Uterus (tissue), 4 donors: ENCODE results near the gene CHTOP. TPM values are rescaled to one million over a fixed set of nuclear protein-coding genes. Genes with fewer than 3 reads are reported as not detected.

Experiments
- DNase-seq, 2 donors: peaks; one replicate each; pipeline ENCODE4 v3.0.0-alpha.2; 2019 to 2020
- H3K27ac ChIP-seq, 2 donors: fragments of 200-600 bp; sonication (generic); 1 replicate in 1 of 2; 2 replicates in 1 of 2; pipeline ENCODE4 v1.5.1; 2016 to 2018
- H3K27me3 ChIP-seq, 2 donors: fragments of 200-600 bp; sonication (generic); one replicate each; pipeline ENCODE4 v1.5.1; 2018 to 2019; ENCODE audit warnings: control low read depth in 1 of 2
- H3K36me3 ChIP-seq, 2 donors: fragments of 200-600 bp; sonication (generic); one replicate each; pipeline ENCODE4 v1.5.1; 2019; ENCODE audit warnings: control low read depth in 1 of 2
- H3K4me1 ChIP-seq, 2 donors: fragments of 200-600 bp; sonication (generic); one replicate each; pipeline ENCODE4 v1.5.1; 2018 to 2019; ENCODE audit warnings: control low read depth in 1 of 2
- H3K4me3 ChIP-seq, 2 donors: fragments of 200-600 bp; sonication (generic); 1 replicate in 1 of 2; 2 replicates in 1 of 2; pipeline ENCODE4 v1.5.1; 2018 to 2019; ENCODE audit warnings: mild to moderate bottlenecking in 1 of 2
- H3K9me3 ChIP-seq, 2 donors: fragments of 200-600 bp; sonication (generic); one replicate each; pipeline ENCODE4 v1.5.1; 2019; ENCODE audit warnings: control low read depth in 1 of 2
- CTCF ChIP-seq, 4 experiments: fragments of 200-600 bp in 2 of 4; fragments of 450-650 bp in 2 of 4; sonication (generic) in 2 of 4; IDR thresholded peaks; one replicate each; pipeline ENCODE4 v1.5.1; 2016 to 2019; ENCODE audit warnings: antibody characterized with exemption in 4 of 4, mild to moderate bottlenecking in 2 of 4, moderate library complexity in 1 of 4
- POLR2A ChIP-seq, 2 donors: fragments of 450-650 bp; IDR thresholded peaks; one replicate each; pipeline ENCODE4 v1.6.1; 2016; ENCODE audit warnings: antibody characterized with exemption in 2 of 2, mild to moderate bottlenecking in 1 of 2, moderate library complexity in 1 of 2
- intact Hi-C: fragments of 100-400 bp; cut with DNase I; formaldehyde crosslinking; loops from one replicate; pipeline ENCODE4 v1.15.1; 2023; ENCODE audit warnings: low total_unique reads
- total RNA-seq, 4 donors: library from RNA; depleted of rRNA in 3 of 4; stranded (reverse); fragments of >200 nt in 3 of 4; gene quantifications; one replicate each; pipeline versions ENCODE4 v1.1.0 to v1.2.4, GENCODE V29; 2014 to 2023
- donor health status: DM: yes; HTN: yes; CAD: no.

Gene CHTOP
- total RNA-seq, 4 donors from 2014 or later: 43.8 to 91.0 (median 70.8) TPM

- Histone ChIP-seq H3K36me3 (no peaks in the 10 kb centered on the region), H3K4me3 (peak overlapping the region; percentile 24 to 28), H3K27ac (peak overlapping the region; percentile 90 to 94), H3K4me1 (peaks cover 8 to 12% of the 10 kb centered on the region in 2 donors), H3K27me3 (no peaks in the 10 kb centered on the region), H3K9me3 (no peaks in the 10 kb centered on the region)
- TF ChIP-seq CTCF (IDR thresholded peaks at IDR 0.05): no peak
- no peak for TF ChIP-seq POLR2A (IDR thresholded peaks at IDR 0.05)
- intact Hi-C loops: no loop called here
- DNase-seq: no peak
These were observed 24.3 kb upstream of the CHTOP start for GRCh38 chr1:153609585-153609907.

GRCh38 chr1:153610334-153610733, 23.5 kb upstream of the CHTOP start:
- H3K9me3 ChIP-seq: no peaks in the 10 kb centered on the region
- H3K4me1 ChIP-seq: peaks cover 8 to 12% of the 10 kb centered on the region in 2 donors
- H3K27ac ChIP-seq: peak overlapping the region; percentile 90 to 94
- no peak for TF ChIP-seq POLR2A (IDR thresholded peaks at IDR 0.05)
- no peak for TF ChIP-seq CTCF (IDR thresholded peaks at IDR 0.05)
- no peak for DNase-seq
- intact Hi-C loops: no loop called here
- H3K4me3 ChIP-seq: peak overlapping the region in 1 of 2 donors; percentile 1
- no peaks in the 10 kb centered on the region for H3K36me3 ChIP-seq
- no peaks in the 10 kb centered on the region for H3K27me3 ChIP-seq

GRCh38 chr1:153610811-153611301, 23.0 kb upstream of the CHTOP start:
- no peaks in the 10 kb centered on the region for H3K27me3 ChIP-seq
- DNase-seq: no peak
- peak overlapping the region in 1 of 2 donors; percentile 59 for H3K4me3 ChIP-seq
- H3K9me3 ChIP-seq: no peaks in the 10 kb centered on the region
- H3K36me3 ChIP-seq: no peaks in the 10 kb centered on the region
- H3K4me1 ChIP-seq: peaks cover 8 to 12% of the 10 kb centered on the region in 2 donors
- intact Hi-C loops: no loop called here
- TF ChIP-seq POLR2A (IDR thresholded peaks at IDR 0.05) (no peak), CTCF (IDR thresholded peaks at IDR 0.05) (no peak)
- H3K27ac ChIP-seq: peak overlapping the region; percentile 90 to 94

- intact Hi-C loops: no loop called here
- Histone ChIP-seq H3K4me1 (peaks cover 8 to 12% of the 10 kb centered on the region in 2 donors), H3K36me3 (no peaks in the 10 kb centered on the region)
These were observed 22.5 kb upstream of the CHTOP start for GRCh38 chr1:153611356-153611755.

More at GRCh38 chr1:153611356-153611755, 22.5 kb upstream of the CHTOP start:
- TF ChIP-seq CTCF (IDR thresholded peaks at IDR 0.05) (no peak), POLR2A (IDR thresholded peaks at IDR 0.05) (no peak)
- DNase-seq: no peak
- H3K27me3 ChIP-seq: no peaks in the 10 kb centered on the region
- H3K4me3 ChIP-seq: peak overlapping the region; percentile 59 to 66
- H3K27ac ChIP-seq: peak overlapping the region; percentile 90 to 94
- H3K9me3 ChIP-seq: no peaks in the 10 kb centered on the region
